Activated naive CD8-positive, alpha-beta T cell treated with anti-CD3 and anti-CD28 coated beads for 36 hours (primary cell): Measurements from ENCODE around the gene MAP2K4. TPM values are rescaled to one million over a fixed set of nuclear protein-coding genes. Genes with fewer than 3 reads are reported as not detected.
"Not testable (repeated sequence)": the region's sequence is repeated elsewhere in the genome, so short reads cannot be mapped to it uniquely, and the experiment has no call there.

ENCODE experiments used
- DNase-seq: peaks from one replicate; pipeline ENCODE4 v3.0.0; 2021
- H3K27ac Mint-ChIP-seq: one replicate; pipeline ENCODE4 v1.8.0; 2022; ENCODE audit warnings: mild to moderate bottlenecking, moderate library complexity, mixed read lengths
- H3K27me3 Mint-ChIP-seq: one replicate; pipeline ENCODE4 v1.8.0; 2022; ENCODE audit warnings: mild to moderate bottlenecking, mixed read lengths
- H3K36me3 Mint-ChIP-seq: one replicate; pipeline ENCODE4 v1.8.0; 2021; ENCODE audit warnings: mild to moderate bottlenecking, mixed read lengths
- H3K4me1 Mint-ChIP-seq: one replicate; pipeline ENCODE4 v1.8.0; 2021; ENCODE audit warnings: mixed read lengths
- H3K4me3 Mint-ChIP-seq: one replicate; pipeline ENCODE4 v1.8.0; 2022; ENCODE audit warnings: mild to moderate bottlenecking, moderate library complexity, mixed read lengths
- H3K9me3 Mint-ChIP-seq: one replicate; pipeline ENCODE4 v1.8.0; 2022; ENCODE audit warnings: mixed read lengths
- total RNA-seq, 2 experiments: library from RNA; stranded (reverse); gene quantifications; one replicate each; pipeline ENCODE4 v1.2.3, GENCODE V29; 2021

The MAP2K4 gene
- 10 to 100 TPM; 43.6 to 48.0 TPM for total RNA-seq

GRCh38 chr17:12020642-12021622 lies at the start of gene MAP2K4:
Gene MAP2K4 (plus strand): TSS chr17:12020877. CDS start chr17:12020887, 10 bp downstream.
- no peaks in the 10 kb centered on the region for H3K27me3 Mint-ChIP-seq
- H3K27ac Mint-ChIP-seq = peak within 1 kb of the TSS; percentile 38
- peak within 1 kb of the TSS; percentile 82 for H3K4me3 Mint-ChIP-seq
- no peaks in the 10 kb centered on the region for H3K9me3 Mint-ChIP-seq
- peaks cover 3% of the 10 kb centered on the region for H3K36me3 Mint-ChIP-seq
- peaks cover 43% of the 10 kb centered on the region for H3K4me1 Mint-ChIP-seq
- peak; percentile 95 for DNase-seq

- H3K27ac Mint-ChIP-seq, DNase-seq, H3K4me3 Mint-ChIP-seq, H3K4me1 Mint-ChIP-seq, H3K27me3 Mint-ChIP-seq: not testable (repeated sequence)
- peaks cover 72% of the 10 kb centered on the region for H3K36me3 Mint-ChIP-seq
- peaks cover 21% of the 10 kb centered on the region for H3K9me3 Mint-ChIP-seq
These were observed 47.9 kb upstream of the MAP2K4 start for GRCh38 chr17:11972741-11973140.

- Mint-ChIP-seq H3K27ac (no peak overlapping the region), H3K4me3 (no peak overlapping the region), H3K36me3 (peaks cover 72% of the 10 kb centered on the region), H3K27me3 (no peaks in the 10 kb centered on the region), H3K4me1 (no peaks in the 10 kb centered on the region), H3K9me3 (no peaks in the 10 kb centered on the region)
- no peak for DNase-seq
These were observed 40.9 kb upstream of the MAP2K4 start for GRCh38 chr17:11979795-11980194.

GRCh38 chr17:11980813-11981212 lies 39.9 kb upstream of the MAP2K4 start:
- Mint-ChIP-seq H3K27me3 (no peaks in the 10 kb centered on the region), H3K4me1 (no peaks in the 10 kb centered on the region), H3K9me3 (no peaks in the 10 kb centered on the region), H3K27ac (no peak overlapping the region), H3K4me3 (no peak overlapping the region), H3K36me3 (peaks cover 64% of the 10 kb centered on the region)
- DNase-seq = no peak

- Mint-ChIP-seq H3K36me3 (peaks cover 56% of the 10 kb centered on the region), H3K27me3 (no peaks in the 10 kb centered on the region), H3K9me3 (no peaks in the 10 kb centered on the region), H3K4me3 (no peak overlapping the region), H3K27ac (no peak overlapping the region), H3K4me1 (no peaks in the 10 kb centered on the region)
- DNase-seq = no peak
These were observed 38.8 kb upstream of the MAP2K4 start for GRCh38 chr17:11981862-11982261.

- Mint-ChIP-seq H3K27ac (no peak overlapping the region), H3K27me3 (no peaks in the 10 kb centered on the region), H3K4me1 (peaks cover 10% of the 10 kb centered on the region), H3K36me3 (peaks cover 56% of the 10 kb centered on the region), H3K9me3 (no peaks in the 10 kb centered on the region), H3K4me3 (no peak overlapping the region)
- DNase-seq = no peak
These were observed 34.3 kb upstream of the MAP2K4 start for GRCh38 chr17:11986179-11986941.

GRCh38 chr17:11986942-11987329 lies 33.7 kb upstream of the MAP2K4 start:
- DNase-seq = no peak
- no peak overlapping the region for H3K4me3 Mint-ChIP-seq
- no peak overlapping the region for H3K27ac Mint-ChIP-seq
- no peaks in the 10 kb centered on the region for H3K9me3 Mint-ChIP-seq
- H3K27me3 Mint-ChIP-seq = no peaks in the 10 kb centered on the region
- H3K36me3 Mint-ChIP-seq = peaks cover 57% of the 10 kb centered on the region
- H3K4me1 Mint-ChIP-seq = peaks cover 12% of the 10 kb centered on the region

GRCh38 chr17:11990363-11990983 lies 30.2 kb upstream of the MAP2K4 start:
- no peaks in the 10 kb centered on the region for H3K9me3 Mint-ChIP-seq
- no peaks in the 10 kb centered on the region for H3K27me3 Mint-ChIP-seq
- H3K27ac Mint-ChIP-seq = no peak overlapping the region
- DNase-seq = no peak
- no peak overlapping the region for H3K4me3 Mint-ChIP-seq
- H3K4me1 Mint-ChIP-seq = peaks cover 14% of the 10 kb centered on the region
- peaks cover 45% of the 10 kb centered on the region for H3K36me3 Mint-ChIP-seq

GRCh38 chr17:11991461-11991860 lies 29.2 kb upstream of the MAP2K4 start:
- Mint-ChIP-seq H3K9me3 (no peaks in the 10 kb centered on the region), H3K4me3 (no peak overlapping the region), H3K27me3 (no peaks in the 10 kb centered on the region), H3K27ac (no peak overlapping the region), H3K36me3 (peaks cover 45% of the 10 kb centered on the region), H3K4me1 (peaks cover 19% of the 10 kb centered on the region)
- no peak for DNase-seq

GRCh38 chr17:11996722-11997146 lies 23.9 kb upstream of the MAP2K4 start:
- peak overlapping the region; percentile 86 for H3K4me3 Mint-ChIP-seq
- no peaks in the 10 kb centered on the region for H3K9me3 Mint-ChIP-seq
- no peak for DNase-seq
- no peaks in the 10 kb centered on the region for H3K27me3 Mint-ChIP-seq
- H3K4me1 Mint-ChIP-seq = peaks cover 13% of the 10 kb centered on the region
- peak overlapping the region; percentile 88 for H3K27ac Mint-ChIP-seq
- peaks cover 10% of the 10 kb centered on the region for H3K36me3 Mint-ChIP-seq

GRCh38 chr17:11997147-11997971 lies 23.3 kb upstream of the MAP2K4 start, which contains the start of gene ZNF18:
Gene ZNF18 (minus strand): TSS chr17:11997475. CDS start chr17:11992829, 4,646 bp downstream.
- peak; percentile 98 for DNase-seq
- peaks cover 5% of the 10 kb centered on the region for H3K36me3 Mint-ChIP-seq
- H3K27ac Mint-ChIP-seq = peak within 1 kb of the TSS; percentile 91
- no peaks in the 10 kb centered on the region for H3K9me3 Mint-ChIP-seq
- peaks cover 12% of the 10 kb centered on the region for H3K4me1 Mint-ChIP-seq
- H3K4me3 Mint-ChIP-seq = peak within 1 kb of the TSS; percentile 89
- H3K27me3 Mint-ChIP-seq = no peaks in the 10 kb centered on the region

GRCh38 chr17:11997972-11998233 lies 22.8 kb upstream of the MAP2K4 start:
- H3K36me3 Mint-ChIP-seq = peaks cover 3% of the 10 kb centered on the region
- no peaks in the 10 kb centered on the region for H3K9me3 Mint-ChIP-seq
- H3K27ac Mint-ChIP-seq = peak overlapping the region; percentile 91
- no peak for DNase-seq
- no peaks in the 10 kb centered on the region for H3K27me3 Mint-ChIP-seq
- peaks cover 12% of the 10 kb centered on the region for H3K4me1 Mint-ChIP-seq
- peak overlapping the region; percentile 89 for H3K4me3 Mint-ChIP-seq

GRCh38 chr17:11999696-12000095 lies 21.0 kb upstream of the MAP2K4 start:
- no peak for DNase-seq
- Mint-ChIP-seq H3K27me3 (no peaks in the 10 kb centered on the region), H3K36me3 (no peaks in the 10 kb centered on the region), H3K27ac (no peak overlapping the region), H3K4me3 (no peak overlapping the region), H3K4me1 (peaks cover 9% of the 10 kb centered on the region), H3K9me3 (no peaks in the 10 kb centered on the region)

GRCh38 chr17:12007466-12007865 lies 13.2 kb upstream of the MAP2K4 start:
- no peaks in the 10 kb centered on the region for H3K36me3 Mint-ChIP-seq
- peaks cover 3% of the 10 kb centered on the region for H3K4me1 Mint-ChIP-seq
- peaks cover 5% of the 10 kb centered on the region for H3K27me3 Mint-ChIP-seq
- H3K9me3 Mint-ChIP-seq = no peaks in the 10 kb centered on the region
- H3K4me3 Mint-ChIP-seq = no peak overlapping the region
- no peak overlapping the region for H3K27ac Mint-ChIP-seq
- DNase-seq = no peak
